H9 (cell line): ENCODE results near the gene GABRG2. TPM values are rescaled to one million over a fixed set of nuclear protein-coding genes. Genes with fewer than 3 reads are reported as not detected.

Experiments used
- DNase-seq: peaks from one replicate; pipeline ENCODE4 v3.0.0-alpha.2; 2017
- H2AFZ ChIP-seq: one replicate; pipeline ENCODE4 v1.6.1; 2013; ENCODE audit warnings: mild to moderate bottlenecking, low read length, control low read depth, moderate library complexity
- H2AK5ac ChIP-seq: 2 replicates; pipeline ENCODE4 v1.6.1; 2013; ENCODE audit warnings: low read length, control low read depth, mixed read lengths; ENCODE audit not compliant: insufficient read length
- H2BK120ac ChIP-seq: one replicate; pipeline ENCODE4 v1.6.1; 2013; ENCODE audit warnings: low read depth, mild to moderate bottlenecking, low read length, control low read depth, inconsistent platforms; ENCODE audit not compliant: poor library complexity, severe bottlenecking
- H2BK12ac ChIP-seq: 2 replicates; pipeline ENCODE4 v1.6.1; 2013; ENCODE audit warnings: low read length, control low read depth, mixed read lengths, low read depth; ENCODE audit not compliant: insufficient read length
- H2BK15ac ChIP-seq: 2 replicates; pipeline ENCODE4 v1.6.1; 2013; ENCODE audit warnings: low read depth, low read length, control low read depth
- H2BK20ac ChIP-seq: one replicate; pipeline ENCODE4 v1.6.1; 2013; ENCODE audit warnings: low read depth, mild to moderate bottlenecking, low read length, control low read depth, inconsistent platforms; ENCODE audit not compliant: poor library complexity, severe bottlenecking
- H2BK5ac ChIP-seq: 2 replicates; pipeline ENCODE4 v1.6.1; 2013; ENCODE audit warnings: low read length, control low read depth, mixed read lengths; ENCODE audit not compliant: insufficient read length
- H3K14ac ChIP-seq: 2 replicates; pipeline ENCODE4 v1.6.1; 2013; ENCODE audit warnings: low read length, control low read depth; ENCODE audit not compliant: insufficient read depth
- H3K18ac ChIP-seq: 2 replicates; pipeline ENCODE4 v1.6.1; 2013; ENCODE audit warnings: low read depth, mild to moderate bottlenecking, mixed read lengths, low read length, control low read depth; ENCODE audit not compliant: insufficient read length
- H3K23ac ChIP-seq: 2 replicates; pipeline ENCODE4 v1.6.1; 2013; ENCODE audit warnings: low read length, control low read depth, mixed read lengths, low read depth; ENCODE audit not compliant: insufficient read length
- H3K23me2 ChIP-seq: 2 replicates; pipeline ENCODE4 v1.6.1; 2013; ENCODE audit warnings: low read depth, mild to moderate bottlenecking, mixed read lengths, low read length, control low read depth; ENCODE audit not compliant: insufficient read length, poor library complexity, severe bottlenecking
- H3K27ac ChIP-seq: 2 replicates; pipeline ENCODE4 v1.5.1; 2013; ENCODE audit warnings: low read length, control low read depth, mixed read lengths, low read depth; ENCODE audit not compliant: insufficient read length
- H3K27me3 ChIP-seq: 2 replicates; pipeline ENCODE4 v1.6.1; 2013; ENCODE audit warnings: low read length, control low read depth, inconsistent platforms; ENCODE audit not compliant: insufficient read depth
- H3K4ac ChIP-seq: 2 replicates; pipeline ENCODE4 v1.6.1; 2013; ENCODE audit warnings: low read depth, mild to moderate bottlenecking, control low read depth, inconsistent platforms, low read length, moderate library complexity
- H3K4me1 ChIP-seq: 2 replicates; pipeline ENCODE4 v1.6.1; 2013; ENCODE audit warnings: low read length, control low read depth, inconsistent platforms; ENCODE audit not compliant: insufficient read depth
- H3K4me2 ChIP-seq: 2 replicates; pipeline ENCODE4 v1.6.1; 2013; ENCODE audit warnings: low read length, control low read depth, mixed read lengths; ENCODE audit not compliant: insufficient read length, insufficient read depth
- H3K56ac ChIP-seq: 2 replicates; pipeline ENCODE4 v1.6.1; 2013; ENCODE audit warnings: low read depth, mild to moderate bottlenecking, mixed read lengths, low read length, control low read depth; ENCODE audit not compliant: insufficient read length
- H3K79me1 ChIP-seq: 2 replicates; pipeline ENCODE4 v1.6.1; 2013; ENCODE audit warnings: low read depth, mild to moderate bottlenecking, moderate library complexity, low read length, control low read depth, inconsistent platforms; ENCODE audit not compliant: insufficient read depth, poor library complexity, severe bottlenecking
- H3K79me2 ChIP-seq: 2 replicates; pipeline ENCODE4 v1.6.1; 2013; ENCODE audit warnings: low read length, control low read depth, inconsistent platforms; ENCODE audit not compliant: insufficient read depth
- H3K9ac ChIP-seq: 2 replicates; pipeline ENCODE4 v1.6.1; 2013; ENCODE audit warnings: low read length, control low read depth, mixed read lengths; ENCODE audit not compliant: insufficient read length; ENCODE audit errors: extremely low read depth
- H3K9me3 ChIP-seq: one replicate; pipeline ENCODE4 v1.6.1; 2013; ENCODE audit warnings: low read depth, low read length, inconsistent platforms; ENCODE audit not compliant: control insufficient read depth
- H3T11ph ChIP-seq: one replicate; pipeline ENCODE4 v1.6.1; 2013; ENCODE audit warnings: mild to moderate bottlenecking, low read length, control low read depth, inconsistent platforms
- H4K20me1 ChIP-seq: one replicate; pipeline ENCODE4 v1.6.1; 2013; ENCODE audit not compliant: control insufficient read depth, insufficient read length, insufficient read depth
- H4K5ac ChIP-seq: 2 replicates; pipeline ENCODE4 v1.6.1; 2013; ENCODE audit warnings: low read depth, mild to moderate bottlenecking, mixed read lengths, low read length, control low read depth; ENCODE audit not compliant: insufficient read length
- H4K8ac ChIP-seq: replicated peaks from 2 replicates; pipeline ENCODE4 v1.6.1; 2013; ENCODE audit warnings: low read length, control low read depth, mixed read lengths, low read depth; ENCODE audit not compliant: insufficient read length
- H4K91ac ChIP-seq: 2 replicates; pipeline ENCODE4 v1.6.1; 2013; ENCODE audit warnings: low read depth, mild to moderate bottlenecking, moderate library complexity, mixed read lengths, low read length, control low read depth; ENCODE audit not compliant: insufficient read length
- H3K27ac Mint-ChIP-seq, 3 experiments: 2 replicates in 2 of 3; 3 replicates in 1 of 3; pipeline ENCODE4 v1.8.0; 2020 to 2021; ENCODE audit warnings: mixed read lengths in 3 of 3, mild to moderate bottlenecking in 1 of 3, moderate library complexity in 1 of 3
- H3K27me3 Mint-ChIP-seq: 2 replicates; pipeline ENCODE4 v1.8.0; 2021; ENCODE audit warnings: low read depth, mild to moderate bottlenecking, moderate library complexity, mixed read lengths
- H3K36me3 Mint-ChIP-seq, 3 experiments: 2 replicates in 2 of 3; 3 replicates in 1 of 3; pipeline ENCODE4 v1.8.0; 2020 to 2021; ENCODE audit warnings: low read depth in 3 of 3, mixed read lengths in 3 of 3; ENCODE audit not compliant: insufficient read depth in 1 of 3
- H3K4me1 Mint-ChIP-seq, 2 experiments: 2 replicates each; pipeline ENCODE4 v1.8.0; 2020; ENCODE audit warnings: mixed read lengths in 2 of 2
- H3K4me3 Mint-ChIP-seq, 2 experiments: 2 replicates in 1 of 2; 3 replicates in 1 of 2; pipeline ENCODE4 v1.8.0; 2020 to 2021; ENCODE audit warnings: mild to moderate bottlenecking in 2 of 2, mixed read lengths in 2 of 2, moderate library complexity in 1 of 2
- H3K9me3 Mint-ChIP-seq, 2 experiments: 2 replicates in 1 of 2; 3 replicates in 1 of 2; pipeline ENCODE4 v1.8.0; 2020; ENCODE audit warnings: mild to moderate bottlenecking in 2 of 2, mixed read lengths in 2 of 2, moderate library complexity in 1 of 2
- WGBS: extraction: QIAGEN DNeasy Blood & Tissue Kit; methylation state at CpG from one replicate; pipeline ENCODE4 v1.1.7; 2013; ENCODE audit warnings: missing lambda C conversion rate, low lambda C conversion rate, mixed read lengths; ENCODE audit not compliant: insufficient read length; ENCODE audit errors: extremely low coverage; 5-methylcytosine and 5-hydroxymethylcytosine counted together
- total RNA-seq: library from RNA; stranded (reverse); gene quantifications from 2 replicates; pipeline ENCODE4 v1.2.1, GENCODE V29; 2021
- TF ChIP-seq, protein P1 (sequence below): fragments of 200-600 bp; sonication (generic); conservative IDR thresholded peaks from 3 replicates; pipeline ENCODE4 v1.8.0; 2021; ENCODE audit warnings: antibody characterized with exemption, mild to moderate bottlenecking

GABRG2 gene
- total RNA-seq, 1 experiment from 2014 or later = 0.98 TPM

DNA sequence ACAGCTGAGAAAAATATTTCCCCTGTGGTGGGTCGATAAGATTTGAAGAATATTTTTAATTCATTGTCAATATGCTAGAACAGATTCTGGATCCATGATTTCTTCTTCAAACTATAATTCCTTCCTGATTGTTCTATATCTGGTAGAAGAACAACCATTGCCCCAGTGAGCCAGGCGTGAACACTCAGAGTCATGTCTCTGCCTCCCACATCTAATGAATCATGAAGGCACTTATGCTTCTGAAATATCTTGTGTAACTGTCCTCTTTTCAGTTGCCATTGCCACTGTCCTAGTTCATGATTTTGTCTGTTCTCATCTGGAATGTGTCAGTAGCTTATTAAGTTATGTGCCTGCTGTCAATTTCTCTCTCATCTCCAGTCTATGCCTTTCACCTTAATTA is 40.0 kb downstream of the GABRG2 start:
- no peaks in the 10 kb centered on the region for H3K9me3 Mint-ChIP-seq
- H4K5ac ChIP-seq = no peak overlapping the region
- WGBS = no CpG with 5 or more reads among the region's 2 CpGs

More for the DNA sequence above, 40.0 kb downstream of the GABRG2 start:
- no peak for DNase-seq
- Histone ChIP-seq H4K20me1 (no peaks in the 10 kb centered on the region), H3K4ac (no peak overlapping the region), H3K23ac (no peak overlapping the region), H3T11ph (no peak overlapping the region), H3K18ac (no peak overlapping the region), H4K8ac (no peak overlapping the region), H3K9me3 (no peaks in the 10 kb centered on the region), H3K27me3 (no peaks in the 10 kb centered on the region), H3K79me2 (no peaks in the 10 kb centered on the region), H2BK120ac (no peak overlapping the region), H3K27ac (no peak overlapping the region), H2BK5ac (no peak overlapping the region), H2BK15ac (no peak overlapping the region), H2BK20ac (no peak overlapping the region), H2AK5ac (no peak overlapping the region), H3K4me1 (no peaks in the 10 kb centered on the region), H3K79me1 (no peaks in the 10 kb centered on the region), H3K4me2 (no peak overlapping the region), H2AFZ (no peak overlapping the region), H4K91ac (no peak overlapping the region), H3K14ac (no peak overlapping the region), H3K56ac (no peak overlapping the region), H3K23me2 (no peaks in the 10 kb centered on the region), H2BK12ac (no peak overlapping the region), H3K9ac (no peak overlapping the region)
- Mint-ChIP-seq H3K36me3 (no peaks in the 10 kb centered on the region), H3K4me3 (no peak overlapping the region), H3K27me3 (no peaks in the 10 kb centered on the region), H3K27ac (no peak overlapping the region), H3K4me1 (peaks cover 7% of the 10 kb centered on the region in 2 experiments)
- TF ChIP-seq, protein P1, sequence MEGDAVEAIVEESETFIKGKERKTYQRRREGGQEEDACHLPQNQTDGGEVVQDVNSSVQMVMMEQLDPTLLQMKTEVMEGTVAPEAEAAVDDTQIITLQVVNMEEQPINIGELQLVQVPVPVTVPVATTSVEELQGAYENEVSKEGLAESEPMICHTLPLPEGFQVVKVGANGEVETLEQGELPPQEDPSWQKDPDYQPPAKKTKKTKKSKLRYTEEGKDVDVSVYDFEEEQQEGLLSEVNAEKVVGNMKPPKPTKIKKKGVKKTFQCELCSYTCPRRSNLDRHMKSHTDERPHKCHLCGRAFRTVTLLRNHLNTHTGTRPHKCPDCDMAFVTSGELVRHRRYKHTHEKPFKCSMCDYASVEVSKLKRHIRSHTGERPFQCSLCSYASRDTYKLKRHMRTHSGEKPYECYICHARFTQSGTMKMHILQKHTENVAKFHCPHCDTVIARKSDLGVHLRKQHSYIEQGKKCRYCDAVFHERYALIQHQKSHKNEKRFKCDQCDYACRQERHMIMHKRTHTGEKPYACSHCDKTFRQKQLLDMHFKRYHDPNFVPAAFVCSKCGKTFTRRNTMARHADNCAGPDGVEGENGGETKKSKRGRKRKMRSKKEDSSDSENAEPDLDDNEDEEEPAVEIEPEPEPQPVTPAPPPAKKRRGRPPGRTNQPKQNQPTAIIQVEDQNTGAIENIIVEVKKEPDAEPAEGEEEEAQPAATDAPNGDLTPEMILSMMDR = no peak
